WI38 (cell line): Measurements from ENCODE around the gene DIP2C.

ENCODE experiments used
- H3K4me3 ChIP-seq: 2 replicates; pipeline ENCODE4 v1.5.1; 2011; ENCODE audit warnings: low read depth, mild to moderate bottlenecking, control low read depth, low read length
- TF ChIP-seq, protein P1 (sequence below): IDR thresholded peaks from 2 replicates; pipeline ENCODE4 v1.5.1; 2012; ENCODE audit warnings: low read depth, mild to moderate bottlenecking, control low read depth, low read length

The DIP2C gene

DNA sequence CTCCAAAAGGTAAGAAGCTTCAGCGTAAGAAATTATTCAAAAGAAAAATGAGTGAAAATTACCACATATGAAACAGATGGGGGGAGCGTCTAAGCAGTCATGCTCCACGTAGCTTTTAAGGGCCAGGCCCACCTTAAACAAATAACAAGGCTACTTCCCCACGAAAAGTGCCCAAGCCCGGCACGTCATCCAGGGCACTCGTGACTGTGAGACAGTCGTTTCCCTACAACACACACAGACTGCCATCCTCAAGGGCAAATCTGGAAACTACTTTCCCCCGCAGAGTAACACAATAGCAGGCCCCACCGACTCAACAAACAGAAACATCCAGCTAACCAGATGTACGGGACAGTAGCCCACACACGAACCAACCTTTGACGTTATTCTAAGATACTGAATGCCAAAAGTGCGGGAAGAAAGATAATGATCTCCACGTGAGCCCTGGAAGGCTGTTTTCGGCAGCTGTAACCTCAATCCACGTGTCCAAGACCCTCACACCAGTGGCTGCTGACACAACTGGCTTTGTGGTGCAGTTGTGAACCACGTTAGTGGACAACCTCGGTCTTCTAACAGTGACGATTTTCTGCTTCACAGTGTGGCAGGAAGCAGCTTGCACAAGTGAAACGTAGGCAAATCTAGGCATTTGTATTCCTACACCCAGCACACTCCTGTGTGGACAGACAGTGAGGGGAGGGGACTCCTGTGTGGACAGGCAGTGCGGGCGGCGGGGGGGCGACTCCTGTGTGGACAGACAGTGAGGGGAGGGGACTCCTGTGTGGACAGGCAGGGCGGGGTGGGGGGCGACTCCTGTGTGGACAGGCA, 302.5 kb downstream of the DIP2C start:
- TF ChIP-seq, protein P1, sequence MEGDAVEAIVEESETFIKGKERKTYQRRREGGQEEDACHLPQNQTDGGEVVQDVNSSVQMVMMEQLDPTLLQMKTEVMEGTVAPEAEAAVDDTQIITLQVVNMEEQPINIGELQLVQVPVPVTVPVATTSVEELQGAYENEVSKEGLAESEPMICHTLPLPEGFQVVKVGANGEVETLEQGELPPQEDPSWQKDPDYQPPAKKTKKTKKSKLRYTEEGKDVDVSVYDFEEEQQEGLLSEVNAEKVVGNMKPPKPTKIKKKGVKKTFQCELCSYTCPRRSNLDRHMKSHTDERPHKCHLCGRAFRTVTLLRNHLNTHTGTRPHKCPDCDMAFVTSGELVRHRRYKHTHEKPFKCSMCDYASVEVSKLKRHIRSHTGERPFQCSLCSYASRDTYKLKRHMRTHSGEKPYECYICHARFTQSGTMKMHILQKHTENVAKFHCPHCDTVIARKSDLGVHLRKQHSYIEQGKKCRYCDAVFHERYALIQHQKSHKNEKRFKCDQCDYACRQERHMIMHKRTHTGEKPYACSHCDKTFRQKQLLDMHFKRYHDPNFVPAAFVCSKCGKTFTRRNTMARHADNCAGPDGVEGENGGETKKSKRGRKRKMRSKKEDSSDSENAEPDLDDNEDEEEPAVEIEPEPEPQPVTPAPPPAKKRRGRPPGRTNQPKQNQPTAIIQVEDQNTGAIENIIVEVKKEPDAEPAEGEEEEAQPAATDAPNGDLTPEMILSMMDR = no peak
- no peak overlapping the region for H3K4me3 ChIP-seq

DNA sequence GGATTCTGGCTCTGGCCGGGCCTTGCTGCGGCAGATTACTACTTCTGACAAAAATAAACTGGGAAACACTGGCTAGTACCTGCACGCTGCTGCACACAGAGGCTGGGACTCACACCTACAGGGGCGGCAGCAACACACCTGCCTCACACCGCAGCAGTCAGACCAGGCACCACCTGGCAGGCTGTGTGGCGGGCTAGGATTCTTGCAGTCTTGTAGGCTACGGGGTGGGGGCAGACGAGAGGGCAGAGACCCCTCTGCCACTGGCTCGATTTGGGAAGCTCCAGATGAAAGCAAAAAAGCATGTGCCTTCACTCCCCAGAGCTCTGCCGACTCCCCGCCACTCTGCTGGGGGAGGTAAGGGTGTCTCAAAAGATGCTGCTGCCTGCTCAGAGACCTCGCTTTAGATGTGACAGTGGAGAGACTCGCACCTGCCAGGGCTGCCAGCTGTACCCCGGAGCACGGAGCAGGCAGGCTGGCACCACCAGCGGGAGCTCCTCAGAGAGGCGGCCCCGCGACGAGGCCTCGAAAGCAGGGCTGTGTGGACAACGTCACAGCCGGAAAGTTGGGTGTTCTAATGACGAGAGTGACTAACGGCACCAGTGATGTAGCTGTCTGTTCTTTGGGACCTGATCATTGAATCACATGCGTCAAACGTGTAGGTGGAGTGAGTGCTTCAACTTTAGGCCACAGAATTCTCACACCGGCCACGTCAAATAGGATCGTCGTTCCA, 303.7 kb downstream of the DIP2C start:
- H3K4me3 ChIP-seq = no peak overlapping the region
- TF ChIP-seq, protein P1 = no peak

DNA sequence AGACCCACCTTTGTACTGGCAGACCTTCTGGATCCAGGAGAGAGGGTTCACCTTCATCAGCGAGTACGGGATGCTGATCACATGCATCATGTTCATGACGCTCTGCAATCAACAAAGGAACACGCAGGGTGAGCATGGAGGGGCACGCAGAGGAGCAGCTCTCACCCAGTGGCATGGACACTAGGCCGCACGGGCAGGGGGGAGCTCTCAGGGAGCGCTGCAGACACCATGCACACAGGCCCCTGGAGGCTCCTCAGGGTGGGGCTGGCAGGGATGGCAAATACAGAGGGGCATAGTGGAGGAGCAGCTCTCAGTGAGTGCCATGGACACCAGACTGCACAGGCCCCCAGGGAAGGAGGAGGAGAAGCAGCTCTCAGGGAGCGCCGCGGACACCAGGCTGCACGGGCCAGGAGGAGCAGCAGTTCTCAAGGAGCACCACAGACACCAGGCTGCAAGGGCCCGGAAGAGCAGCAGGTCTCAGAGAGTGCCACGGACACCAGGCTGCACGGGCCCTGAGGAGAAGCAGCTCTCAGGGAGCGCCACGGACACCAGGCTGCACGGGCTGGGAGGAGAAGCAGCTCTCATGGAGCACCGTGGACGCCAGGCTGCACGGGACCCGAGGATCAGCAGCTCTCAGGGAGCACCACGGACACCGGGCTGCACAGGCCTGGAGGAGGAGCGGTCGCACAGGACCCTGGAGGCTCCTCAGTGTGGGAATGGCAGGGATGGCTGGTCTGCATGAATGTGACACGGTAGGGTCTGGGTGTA, 304.7 kb downstream of the DIP2C start:
- TF ChIP-seq, protein P1 = no peak
- H3K4me3 ChIP-seq = no peak overlapping the region

DNA sequence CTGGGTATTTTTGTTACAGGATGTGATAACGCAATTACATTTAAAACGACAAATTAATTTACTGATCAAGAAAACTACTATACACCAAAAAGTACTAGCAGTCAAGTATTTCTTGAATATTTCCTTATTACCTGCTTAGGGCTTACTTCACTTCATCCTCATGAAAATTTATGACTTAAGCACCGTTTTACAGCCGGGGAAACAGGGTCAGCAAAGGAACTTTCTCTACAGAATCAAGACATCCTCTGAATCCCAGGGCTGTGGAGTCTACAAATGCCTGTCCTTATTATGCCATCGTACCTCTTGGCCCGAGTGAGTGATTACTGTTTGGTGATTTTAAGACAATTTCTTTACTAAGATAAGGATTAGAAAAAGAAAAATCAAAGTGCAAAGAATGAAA, 305.9 kb downstream of the DIP2C start:
- no peak overlapping the region for H3K4me3 ChIP-seq
- TF ChIP-seq, protein P1 = no peak

DNA sequence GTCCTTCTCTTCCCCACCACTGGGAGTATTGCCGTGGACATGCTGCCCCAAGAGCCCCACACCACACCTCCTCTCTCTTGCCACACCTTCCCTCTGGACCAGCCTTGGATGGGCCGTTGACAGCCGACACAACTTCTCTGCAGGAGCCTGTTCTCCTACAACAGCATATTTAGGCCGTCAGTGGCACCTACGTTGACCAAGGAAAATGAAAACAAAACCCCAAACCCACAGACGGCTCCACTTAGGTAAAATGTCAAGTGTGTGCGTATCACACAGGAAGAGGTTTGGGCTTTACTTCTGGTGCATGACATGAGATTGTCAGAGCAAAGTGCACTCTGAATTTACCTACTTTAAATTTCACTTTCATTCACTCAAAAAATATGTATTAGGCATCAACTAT, 307.7 kb downstream of the DIP2C start:
- no peak overlapping the region for H3K4me3 ChIP-seq
- TF ChIP-seq, protein P1 = no peak

DNA sequence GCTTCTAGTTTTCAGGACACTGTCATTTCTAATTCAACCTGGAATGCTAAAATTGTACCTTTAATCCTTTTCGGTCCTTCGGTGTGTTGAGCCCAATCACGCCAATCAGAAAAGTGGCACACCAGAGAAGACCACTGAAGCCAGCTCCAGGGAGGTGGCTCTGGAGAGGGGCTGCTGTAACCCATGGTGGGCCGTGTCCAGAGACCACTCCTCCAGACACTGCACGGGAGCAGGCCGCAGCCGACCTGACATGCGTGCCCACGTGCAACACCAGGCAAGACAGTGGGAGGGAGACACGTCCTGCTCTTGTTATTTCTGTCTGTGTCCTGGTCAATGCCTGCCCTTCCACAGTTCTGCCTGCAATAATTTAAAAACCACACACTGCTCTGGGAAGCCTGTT, 308.1 kb downstream of the DIP2C start:
- TF ChIP-seq, protein P1 = no peak
- no peak overlapping the region for H3K4me3 ChIP-seq
